Smooth muscle cell of the brain vasculature (primary cell): ENCODE results near the gene JAM2.
"Not testable (repeated sequence)": the region's sequence is repeated elsewhere in the genome, so short reads cannot be mapped to it uniquely, and the experiment has no call there.

Source experiments
- DNase-seq: peaks from one replicate; pipeline ENCODE4 v3.0.0-alpha.2; 2012; ENCODE audit warnings: low read depth, low spot score

The JAM2 gene

DNA sequence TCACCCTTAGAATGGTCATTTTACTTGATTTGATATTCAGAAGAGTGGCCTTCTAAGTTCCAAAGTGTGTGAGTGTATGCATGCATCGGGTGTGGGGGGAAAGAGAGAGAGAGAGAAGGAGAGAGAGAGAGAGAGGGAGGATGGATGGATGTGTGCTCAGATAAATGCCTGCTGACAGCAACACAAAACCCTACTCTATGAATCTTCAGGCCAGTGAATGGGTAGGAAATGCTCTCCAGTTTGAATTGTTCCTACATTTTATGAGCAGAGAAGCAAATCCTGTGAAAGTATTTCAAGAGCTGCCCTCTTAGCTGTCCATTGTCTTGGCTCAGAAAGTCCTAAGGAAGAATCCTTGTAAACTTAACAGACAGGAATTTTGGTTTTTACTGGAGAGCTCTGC is 7.4 kb downstream of the JAM2 start:
- no peak for DNase-seq

DNA sequence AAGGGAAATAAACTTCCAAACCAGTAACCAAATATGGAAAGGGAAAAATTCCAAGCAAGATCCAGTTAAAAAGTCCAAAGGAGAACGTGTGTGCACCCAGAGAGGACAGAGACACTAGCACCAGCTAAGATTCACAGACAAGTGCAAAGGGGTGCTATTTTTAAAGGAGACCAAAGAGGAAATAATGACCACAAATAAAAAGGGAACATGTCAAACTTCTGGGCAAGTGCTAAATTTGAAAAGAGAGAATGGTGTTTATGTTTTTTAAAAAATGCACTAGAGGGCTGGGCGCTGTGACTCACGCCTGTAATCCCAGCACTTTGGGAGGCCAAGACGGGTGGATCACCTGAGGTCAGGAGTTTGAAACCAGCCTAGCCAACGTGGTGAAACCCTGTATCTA is 8.6 kb downstream of the JAM2 start:
- no peak for DNase-seq

GRCh38 chr21:25649146-25649545 is 10.1 kb downstream of the JAM2 start:
- DNase-seq: no peak

DNA sequence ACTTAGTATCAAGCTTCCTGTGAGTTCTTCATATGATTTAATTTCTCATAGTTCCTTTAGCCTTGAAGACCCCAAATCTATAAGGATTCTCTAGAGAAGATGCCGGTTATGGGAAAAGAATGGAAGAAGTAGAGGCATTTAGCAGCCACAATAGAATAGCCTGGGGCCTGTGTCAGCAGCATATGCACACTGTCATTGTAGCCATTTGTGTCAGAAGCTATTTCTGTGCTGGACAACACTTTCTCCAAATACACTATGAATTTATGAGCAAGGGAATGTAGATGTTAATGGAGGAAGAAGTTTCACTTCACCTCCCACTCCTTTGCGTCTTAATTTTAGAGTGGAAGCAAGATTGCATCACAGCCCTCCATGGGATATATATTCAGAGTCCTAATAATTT is 17.4 kb downstream of the JAM2 start:
- DNase-seq: no peak

DNA sequence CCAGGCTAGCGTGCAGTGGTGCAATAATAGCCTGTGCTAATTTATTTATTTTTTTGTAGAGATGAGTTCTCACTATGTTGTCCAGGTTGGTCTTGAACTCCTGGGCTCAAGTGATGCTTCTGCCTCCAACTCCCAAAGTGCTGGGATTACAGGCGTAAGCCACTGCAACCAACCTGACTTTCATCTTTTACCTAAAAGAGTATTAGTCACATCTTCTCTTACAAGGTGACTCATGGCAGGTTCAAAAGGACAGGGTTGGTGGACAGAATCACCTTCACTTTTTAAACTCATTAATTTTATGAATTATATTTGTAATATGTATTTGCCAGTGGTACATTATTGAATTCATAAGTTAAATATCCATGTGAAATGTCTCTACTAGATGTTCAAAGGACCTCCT is 18.1 kb downstream of the JAM2 start:
- no peak for DNase-seq

- no peak for DNase-seq
Measured at GRCh38 chr21:25658427-25659035, 19.5 kb downstream of the JAM2 start.

DNA sequence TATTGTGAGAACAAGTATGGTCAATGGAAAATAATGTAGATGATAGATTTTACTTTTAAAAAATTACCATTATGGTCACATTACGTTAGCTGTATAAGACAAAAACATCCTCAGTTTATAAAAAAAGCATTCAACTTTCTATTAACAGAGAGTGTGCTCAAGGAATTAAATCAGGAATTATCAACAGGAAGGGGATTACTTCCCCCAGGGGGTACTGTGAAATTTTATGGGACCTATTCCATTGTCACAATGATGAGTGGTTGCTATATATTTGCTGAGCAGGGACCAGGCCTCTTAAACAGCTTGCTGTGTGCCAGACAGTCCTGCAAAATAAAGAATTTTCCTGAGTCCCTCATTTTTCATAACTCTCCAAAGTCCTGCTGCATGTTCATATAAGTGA is 21.2 kb downstream of the JAM2 start:
- no peak for DNase-seq

GRCh38 chr21:25664491-25664931 is 25.5 kb downstream of the JAM2 start:
- DNase-seq: no peak

GRCh38 chr21:25670726-25671125 is 31.7 kb downstream of the JAM2 start:
- no peak for DNase-seq

DNA sequence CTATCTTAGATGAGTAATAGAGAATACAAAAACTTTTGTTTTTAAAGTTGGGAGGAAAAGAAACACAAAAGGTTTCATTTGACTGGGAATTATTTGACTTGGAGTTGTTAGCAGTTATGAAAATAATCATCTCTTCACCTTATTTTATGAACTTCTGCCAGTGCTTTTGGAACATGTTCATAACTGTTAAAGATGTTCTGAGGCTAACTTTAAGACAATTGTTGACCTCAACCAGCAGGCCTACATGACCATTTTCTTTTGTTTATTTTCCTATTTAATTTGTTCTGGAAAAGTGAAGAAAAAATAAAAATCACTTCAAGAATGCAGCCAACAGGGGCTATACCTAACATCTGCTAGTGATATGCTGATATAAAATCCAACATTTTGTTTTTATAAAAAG is 37.4 kb downstream of the JAM2 start:
- no peak for DNase-seq

- no peak for DNase-seq
Measured at GRCh38 chr21:25682382-25682781, 43.3 kb downstream of the JAM2 start.

GRCh38 chr21:25687787-25688186 is 48.7 kb downstream of the JAM2 start:
- DNase-seq: no peak

GRCh38 chr21:25688275-25689155 is 49.5 kb downstream of the JAM2 start:
- no peak for DNase-seq

GRCh38 chr21:25689226-25689625 is 50.2 kb downstream of the JAM2 start:
- no peak for DNase-seq

DNA sequence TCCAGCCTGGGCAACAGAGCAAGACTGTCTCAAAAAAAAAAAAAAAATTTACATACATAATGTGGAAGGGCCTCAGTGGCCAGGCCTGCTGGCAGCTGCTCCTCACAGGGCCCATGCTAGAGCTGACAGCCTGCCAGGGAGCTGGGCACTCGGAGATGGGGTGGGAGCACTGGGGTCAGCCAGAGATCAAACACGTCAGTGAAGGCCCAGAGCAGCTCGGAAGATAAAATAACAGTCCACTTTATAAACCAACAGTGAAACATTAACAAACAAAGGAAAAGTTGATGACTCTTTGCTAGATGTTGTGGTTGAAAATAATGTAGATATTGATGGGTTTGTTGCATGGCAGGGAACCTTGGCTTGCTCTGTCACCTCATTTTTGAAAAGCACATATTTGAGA is 52.9 kb downstream of the JAM2 start:
- DNase-seq: no peak

GRCh38 chr21:25695461-25695860 is 56.4 kb downstream of the JAM2 start:
- not testable (repeated sequence) for DNase-seq

DNA sequence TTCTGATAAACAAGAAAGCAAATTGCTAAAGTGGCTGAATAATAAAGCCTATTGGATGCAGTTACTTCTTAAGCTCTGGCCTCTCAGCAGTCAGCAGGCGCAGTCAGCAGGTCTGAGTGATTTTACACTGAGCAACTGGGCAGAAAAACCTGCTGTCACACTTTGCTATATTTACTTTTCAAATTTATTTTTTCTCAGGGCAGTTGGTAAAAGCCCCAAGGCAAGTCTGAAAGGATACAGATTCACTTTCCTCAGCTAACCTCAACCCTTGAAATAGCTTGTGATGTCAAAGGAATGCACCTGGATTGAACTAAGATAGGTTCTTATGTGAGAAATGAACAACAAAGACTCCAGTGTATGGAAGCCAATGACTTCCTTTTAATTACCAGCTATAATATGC is 61.7 kb downstream of the JAM2 start:
- DNase-seq: no peak

GRCh38 chr21:25701529-25701928 is 62.5 kb downstream of the JAM2 start:
- DNase-seq: no peak

- peak; percentile 17 for DNase-seq
Measured at GRCh38 chr21:25708467-25709065, 69.5 kb downstream of the JAM2 start.

DNA sequence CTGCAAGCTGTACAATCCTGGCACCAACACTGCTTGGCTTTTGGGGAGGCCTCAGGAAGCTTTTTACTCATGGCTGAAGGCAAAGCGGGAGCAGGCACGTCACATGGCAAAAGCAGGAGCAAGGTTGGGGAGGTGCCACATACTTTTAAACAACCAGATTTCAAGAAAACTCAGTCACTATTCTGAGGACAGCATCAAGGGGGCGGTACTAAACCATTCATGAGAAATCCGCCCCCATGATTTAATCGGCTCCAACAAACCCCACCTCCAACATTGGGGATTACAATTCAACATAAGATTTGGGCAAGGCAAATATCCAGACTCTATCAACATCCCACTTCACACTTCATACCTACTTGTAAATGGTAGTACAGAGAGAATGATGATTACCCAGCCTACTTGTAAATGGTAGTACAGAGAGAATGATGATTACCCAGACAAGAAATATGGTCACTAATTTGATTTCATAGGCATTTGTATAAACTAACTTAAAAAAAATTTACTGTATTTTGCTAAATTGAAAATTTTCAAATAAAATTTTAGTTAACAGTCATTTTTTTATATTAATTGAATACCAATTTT is 70.7 kb downstream of the JAM2 start:
- no peak for DNase-seq

DNA sequence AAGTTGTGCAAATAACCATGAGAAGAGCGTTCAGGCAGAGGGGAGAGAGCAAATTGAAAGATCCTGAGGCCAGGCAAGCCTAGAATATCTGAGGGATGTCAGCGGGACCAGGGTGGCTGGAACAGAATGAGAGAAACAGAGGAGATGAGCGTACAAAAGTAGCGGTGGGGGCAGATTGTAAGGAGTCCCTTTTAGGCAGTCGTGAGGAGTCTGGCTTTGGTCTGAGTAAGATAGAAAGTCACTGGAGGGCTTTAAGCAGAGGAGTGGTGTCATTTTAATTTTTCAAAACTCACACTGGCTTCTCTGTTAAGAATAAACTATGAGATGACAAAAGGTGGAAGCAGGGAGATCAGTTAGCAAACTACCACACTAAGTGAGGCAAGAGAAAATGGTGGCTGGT is 71.5 kb downstream of the JAM2 start:
- DNase-seq: no peak

- not testable (repeated sequence) for DNase-seq
Measured at GRCh38 chr21:25714066-25714465, 75.0 kb downstream of the JAM2 start.
